HepG2 (cell line): ENCODE measurements around the gene AMZ2.

ENCODE experiments used
- CEBPB ChIP-seq: IDR thresholded peaks from 2 replicates; pipeline ENCODE4 v1.6.1; 2011; ENCODE audit warnings: low read depth, low read length, improper control_type of control experiment, borderline replicate concordance
- EP300 ChIP-seq, 3 experiments: sonication (generic) in 1 of 3; formaldehyde crosslinking in 1 of 3; IDR thresholded peaks; 2 replicates each; pipeline versions ENCODE4 v1.5.1 to v1.6.1; 2011 to 2020; ENCODE audit warnings: low read depth in 2 of 3, low read length in 2 of 3, borderline replicate concordance in 1 of 3, improper control_type of control experiment in 1 of 3, mild to moderate bottlenecking in 1 of 3, missing genetic modification reagents in 1 of 3, moderate library complexity in 1 of 3
- YY1 ChIP-seq: IDR thresholded peaks from 2 replicates; pipeline ENCODE4 v1.6.1; 2011; ENCODE audit warnings: low read length, low read depth, moderate library complexity, mild to moderate bottlenecking; ENCODE audit not compliant: insufficient read depth, insufficient replicate concordance
- ZBTB7A ChIP-seq: sonication (generic); formaldehyde crosslinking; IDR thresholded peaks from 2 replicates; pipeline ENCODE4 v1.8.0; 2022; ENCODE audit warnings: mild to moderate bottlenecking, missing genetic modification reagents
- ZNF10 ChIP-seq: sonication (generic); formaldehyde crosslinking; IDR thresholded peaks from 2 replicates; pipeline ENCODE4 v1.4.0; 2020; ENCODE audit warnings: mild to moderate bottlenecking, low read depth, missing genetic modification reagents, borderline replicate concordance
- TF ChIP-seq, protein P1 (sequence below): sonication (generic); formaldehyde crosslinking; IDR thresholded peaks from 2 replicates; pipeline ENCODE4 v1.5.1; 2020; ENCODE audit warnings: mild to moderate bottlenecking, missing genetic modification reagents, moderate library complexity
- TF ChIP-seq, protein P2 (sequence below), 2 experiments: sonication (generic) in 1 of 2; formaldehyde crosslinking in 1 of 2; IDR thresholded peaks; 2 replicates each; pipeline versions ENCODE4 v1.5.1 to v1.6.1; 2011 to 2020; ENCODE audit warnings: borderline replicate concordance in 1 of 2, low read depth in 1 of 2, low read length in 1 of 2, mild to moderate bottlenecking in 1 of 2, missing genetic modification reagents in 1 of 2, moderate library complexity in 1 of 2

DNA sequence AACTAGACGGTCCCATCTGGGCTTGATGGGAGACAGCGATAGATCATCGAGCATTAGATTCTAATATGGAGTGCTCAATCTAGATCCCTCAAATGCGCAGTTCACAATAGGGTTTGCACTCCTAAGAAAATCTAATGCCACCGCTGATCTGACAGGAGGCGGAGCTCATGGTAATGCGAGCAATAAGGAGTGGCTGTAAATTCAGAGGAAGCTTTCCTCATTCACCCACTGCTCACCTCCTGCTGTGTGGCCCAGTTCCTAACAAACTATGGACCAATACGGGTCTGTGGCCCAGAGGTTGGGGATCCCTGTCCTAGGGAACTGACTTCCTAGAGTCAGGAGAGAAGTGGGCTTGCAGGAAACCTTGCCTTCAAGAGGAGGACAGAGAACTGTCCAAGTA is 25.2 kb upstream of the AMZ2 start:
- TF ChIP-seq, protein P1, sequence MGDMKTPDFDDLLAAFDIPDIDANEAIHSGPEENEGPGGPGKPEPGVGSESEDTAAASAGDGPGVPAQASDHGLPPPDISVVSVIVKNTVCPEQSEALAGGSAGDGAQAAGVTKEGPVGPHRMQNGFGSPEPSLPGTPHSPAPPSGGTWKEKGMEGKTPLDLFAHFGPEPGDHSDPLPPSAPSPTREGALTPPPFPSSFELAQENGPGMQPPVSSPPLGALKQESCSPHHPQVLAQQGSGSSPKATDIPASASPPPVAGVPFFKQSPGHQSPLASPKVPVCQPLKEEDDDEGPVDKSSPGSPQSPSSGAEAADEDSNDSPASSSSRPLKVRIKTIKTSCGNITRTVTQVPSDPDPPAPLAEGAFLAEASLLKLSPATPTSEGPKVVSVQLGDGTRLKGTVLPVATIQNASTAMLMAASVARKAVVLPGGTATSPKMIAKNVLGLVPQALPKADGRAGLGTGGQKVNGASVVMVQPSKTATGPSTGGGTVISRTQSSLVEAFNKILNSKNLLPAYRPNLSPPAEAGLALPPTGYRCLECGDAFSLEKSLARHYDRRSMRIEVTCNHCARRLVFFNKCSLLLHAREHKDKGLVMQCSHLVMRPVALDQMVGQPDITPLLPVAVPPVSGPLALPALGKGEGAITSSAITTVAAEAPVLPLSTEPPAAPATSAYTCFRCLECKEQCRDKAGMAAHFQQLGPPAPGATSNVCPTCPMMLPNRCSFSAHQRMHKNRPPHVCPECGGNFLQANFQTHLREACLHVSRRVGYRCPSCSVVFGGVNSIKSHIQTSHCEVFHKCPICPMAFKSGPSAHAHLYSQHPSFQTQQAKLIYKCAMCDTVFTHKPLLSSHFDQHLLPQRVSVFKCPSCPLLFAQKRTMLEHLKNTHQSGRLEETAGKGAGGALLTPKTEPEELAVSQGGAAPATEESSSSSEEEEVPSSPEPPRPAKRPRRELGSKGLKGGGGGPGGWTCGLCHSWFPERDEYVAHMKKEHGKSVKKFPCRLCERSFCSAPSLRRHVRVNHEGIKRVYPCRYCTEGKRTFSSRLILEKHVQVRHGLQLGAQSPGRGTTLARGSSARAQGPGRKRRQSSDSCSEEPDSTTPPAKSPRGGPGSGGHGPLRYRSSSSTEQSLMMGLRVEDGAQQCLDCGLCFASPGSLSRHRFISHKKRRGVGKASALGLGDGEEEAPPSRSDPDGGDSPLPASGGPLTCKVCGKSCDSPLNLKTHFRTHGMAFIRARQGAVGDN = no peak
- no peak for TF ChIP-seq EP300 (IDR thresholded peaks at IDR 0.05; ENCODE audit: low read depth in 2 of 2, low read length in 2 of 2)
- TF ChIP-seq EP300 (CRISPR knock-in tag; IDR thresholded peaks at IDR 0.05; ENCODE audit: borderline replicate concordance) = no peak
- TF ChIP-seq, protein P2, sequence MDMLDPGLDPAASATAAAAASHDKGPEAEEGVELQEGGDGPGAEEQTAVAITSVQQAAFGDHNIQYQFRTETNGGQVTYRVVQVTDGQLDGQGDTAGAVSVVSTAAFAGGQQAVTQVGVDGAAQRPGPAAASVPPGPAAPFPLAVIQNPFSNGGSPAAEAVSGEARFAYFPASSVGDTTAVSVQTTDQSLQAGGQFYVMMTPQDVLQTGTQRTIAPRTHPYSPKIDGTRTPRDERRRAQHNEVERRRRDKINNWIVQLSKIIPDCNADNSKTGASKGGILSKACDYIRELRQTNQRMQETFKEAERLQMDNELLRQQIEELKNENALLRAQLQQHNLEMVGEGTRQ (IDR thresholded peaks at IDR 0.05; ENCODE audit: low read depth, low read length) = no peak
- TF ChIP-seq, protein P2 (CRISPR knock-in tag; IDR thresholded peaks at IDR 0.05; ENCODE audit: borderline replicate concordance) = no peak
- no peak for TF ChIP-seq ZBTB7A (CRISPR knock-in tag)
- no peak for TF ChIP-seq CEBPB
- no peak for TF ChIP-seq ZNF10 (CRISPR knock-in tag)
- TF ChIP-seq YY1 = no peak
